H9 (cell line): ENCODE results near the gene RAB11FIP4. TPM values are rescaled to one million over a fixed set of nuclear protein-coding genes. Genes with fewer than 3 reads are reported as not detected.

Experiments used
- DNase-seq: peaks from one replicate; pipeline ENCODE4 v3.0.0-alpha.2; 2017
- H2AFZ ChIP-seq: one replicate; pipeline ENCODE4 v1.6.1; 2013; ENCODE audit warnings: mild to moderate bottlenecking, low read length, control low read depth, moderate library complexity
- H2AK5ac ChIP-seq: 2 replicates; pipeline ENCODE4 v1.6.1; 2013; ENCODE audit warnings: low read length, control low read depth, mixed read lengths; ENCODE audit not compliant: insufficient read length
- H2BK120ac ChIP-seq: one replicate; pipeline ENCODE4 v1.6.1; 2013; ENCODE audit warnings: low read depth, mild to moderate bottlenecking, low read length, control low read depth, inconsistent platforms; ENCODE audit not compliant: poor library complexity, severe bottlenecking
- H2BK12ac ChIP-seq: 2 replicates; pipeline ENCODE4 v1.6.1; 2013; ENCODE audit warnings: low read length, control low read depth, mixed read lengths, low read depth; ENCODE audit not compliant: insufficient read length
- H2BK15ac ChIP-seq: 2 replicates; pipeline ENCODE4 v1.6.1; 2013; ENCODE audit warnings: low read depth, low read length, control low read depth
- H2BK20ac ChIP-seq: one replicate; pipeline ENCODE4 v1.6.1; 2013; ENCODE audit warnings: low read depth, mild to moderate bottlenecking, low read length, control low read depth, inconsistent platforms; ENCODE audit not compliant: poor library complexity, severe bottlenecking
- H2BK5ac ChIP-seq: 2 replicates; pipeline ENCODE4 v1.6.1; 2013; ENCODE audit warnings: low read length, control low read depth, mixed read lengths; ENCODE audit not compliant: insufficient read length
- H3K14ac ChIP-seq: 2 replicates; pipeline ENCODE4 v1.6.1; 2013; ENCODE audit warnings: low read length, control low read depth; ENCODE audit not compliant: insufficient read depth
- H3K18ac ChIP-seq: 2 replicates; pipeline ENCODE4 v1.6.1; 2013; ENCODE audit warnings: low read depth, mild to moderate bottlenecking, mixed read lengths, low read length, control low read depth; ENCODE audit not compliant: insufficient read length
- H3K23ac ChIP-seq: 2 replicates; pipeline ENCODE4 v1.6.1; 2013; ENCODE audit warnings: low read length, control low read depth, mixed read lengths, low read depth; ENCODE audit not compliant: insufficient read length
- H3K23me2 ChIP-seq: 2 replicates; pipeline ENCODE4 v1.6.1; 2013; ENCODE audit warnings: low read depth, mild to moderate bottlenecking, mixed read lengths, low read length, control low read depth; ENCODE audit not compliant: insufficient read length, poor library complexity, severe bottlenecking
- H3K27ac ChIP-seq: 2 replicates; pipeline ENCODE4 v1.5.1; 2013; ENCODE audit warnings: low read length, control low read depth, mixed read lengths, low read depth; ENCODE audit not compliant: insufficient read length
- H3K27me3 ChIP-seq: 2 replicates; pipeline ENCODE4 v1.6.1; 2013; ENCODE audit warnings: low read length, control low read depth, inconsistent platforms; ENCODE audit not compliant: insufficient read depth
- H3K4ac ChIP-seq: 2 replicates; pipeline ENCODE4 v1.6.1; 2013; ENCODE audit warnings: low read depth, mild to moderate bottlenecking, control low read depth, inconsistent platforms, low read length, moderate library complexity
- H3K4me1 ChIP-seq: 2 replicates; pipeline ENCODE4 v1.6.1; 2013; ENCODE audit warnings: low read length, control low read depth, inconsistent platforms; ENCODE audit not compliant: insufficient read depth
- H3K4me2 ChIP-seq: 2 replicates; pipeline ENCODE4 v1.6.1; 2013; ENCODE audit warnings: low read length, control low read depth, mixed read lengths; ENCODE audit not compliant: insufficient read length, insufficient read depth
- H3K56ac ChIP-seq: 2 replicates; pipeline ENCODE4 v1.6.1; 2013; ENCODE audit warnings: low read depth, mild to moderate bottlenecking, mixed read lengths, low read length, control low read depth; ENCODE audit not compliant: insufficient read length
- H3K79me1 ChIP-seq: 2 replicates; pipeline ENCODE4 v1.6.1; 2013; ENCODE audit warnings: low read depth, mild to moderate bottlenecking, moderate library complexity, low read length, control low read depth, inconsistent platforms; ENCODE audit not compliant: insufficient read depth, poor library complexity, severe bottlenecking
- H3K79me2 ChIP-seq: 2 replicates; pipeline ENCODE4 v1.6.1; 2013; ENCODE audit warnings: low read length, control low read depth, inconsistent platforms; ENCODE audit not compliant: insufficient read depth
- H3K9ac ChIP-seq: 2 replicates; pipeline ENCODE4 v1.6.1; 2013; ENCODE audit warnings: low read length, control low read depth, mixed read lengths; ENCODE audit not compliant: insufficient read length; ENCODE audit errors: extremely low read depth
- H3K9me3 ChIP-seq: one replicate; pipeline ENCODE4 v1.6.1; 2013; ENCODE audit warnings: low read depth, low read length, inconsistent platforms; ENCODE audit not compliant: control insufficient read depth
- H3T11ph ChIP-seq: one replicate; pipeline ENCODE4 v1.6.1; 2013; ENCODE audit warnings: mild to moderate bottlenecking, low read length, control low read depth, inconsistent platforms
- H4K20me1 ChIP-seq: one replicate; pipeline ENCODE4 v1.6.1; 2013; ENCODE audit not compliant: control insufficient read depth, insufficient read length, insufficient read depth
- H4K5ac ChIP-seq: 2 replicates; pipeline ENCODE4 v1.6.1; 2013; ENCODE audit warnings: low read depth, mild to moderate bottlenecking, mixed read lengths, low read length, control low read depth; ENCODE audit not compliant: insufficient read length
- H4K8ac ChIP-seq: replicated peaks from 2 replicates; pipeline ENCODE4 v1.6.1; 2013; ENCODE audit warnings: low read length, control low read depth, mixed read lengths, low read depth; ENCODE audit not compliant: insufficient read length
- H4K91ac ChIP-seq: 2 replicates; pipeline ENCODE4 v1.6.1; 2013; ENCODE audit warnings: low read depth, mild to moderate bottlenecking, moderate library complexity, mixed read lengths, low read length, control low read depth; ENCODE audit not compliant: insufficient read length
- H3K27ac Mint-ChIP-seq, 3 experiments: 2 replicates in 2 of 3; 3 replicates in 1 of 3; pipeline ENCODE4 v1.8.0; 2020 to 2021; ENCODE audit warnings: mixed read lengths in 3 of 3, mild to moderate bottlenecking in 1 of 3, moderate library complexity in 1 of 3
- H3K27me3 Mint-ChIP-seq: 2 replicates; pipeline ENCODE4 v1.8.0; 2021; ENCODE audit warnings: low read depth, mild to moderate bottlenecking, moderate library complexity, mixed read lengths
- H3K36me3 Mint-ChIP-seq, 3 experiments: 2 replicates in 2 of 3; 3 replicates in 1 of 3; pipeline ENCODE4 v1.8.0; 2020 to 2021; ENCODE audit warnings: low read depth in 3 of 3, mixed read lengths in 3 of 3; ENCODE audit not compliant: insufficient read depth in 1 of 3
- H3K4me1 Mint-ChIP-seq, 2 experiments: 2 replicates each; pipeline ENCODE4 v1.8.0; 2020; ENCODE audit warnings: mixed read lengths in 2 of 2
- H3K4me3 Mint-ChIP-seq, 2 experiments: 2 replicates in 1 of 2; 3 replicates in 1 of 2; pipeline ENCODE4 v1.8.0; 2020 to 2021; ENCODE audit warnings: mild to moderate bottlenecking in 2 of 2, mixed read lengths in 2 of 2, moderate library complexity in 1 of 2
- H3K9me3 Mint-ChIP-seq, 2 experiments: 2 replicates in 1 of 2; 3 replicates in 1 of 2; pipeline ENCODE4 v1.8.0; 2020; ENCODE audit warnings: mild to moderate bottlenecking in 2 of 2, mixed read lengths in 2 of 2, moderate library complexity in 1 of 2
- CTCF ChIP-seq: fragments of 200-600 bp; sonication (generic); conservative IDR thresholded peaks from 3 replicates; pipeline ENCODE4 v1.8.0; 2021; ENCODE audit warnings: antibody characterized with exemption, mild to moderate bottlenecking
- WGBS: extraction: QIAGEN DNeasy Blood & Tissue Kit; methylation state at CpG from one replicate; pipeline ENCODE4 v1.1.7; 2013; ENCODE audit warnings: missing lambda C conversion rate, low lambda C conversion rate, mixed read lengths; ENCODE audit not compliant: insufficient read length; ENCODE audit errors: extremely low coverage; 5-methylcytosine and 5-hydroxymethylcytosine counted together
- total RNA-seq: library from RNA; stranded (reverse); gene quantifications from 2 replicates; pipeline ENCODE4 v1.2.1, GENCODE V29; 2021

The RAB11FIP4 gene
- total RNA-seq, 1 experiment from 2014 or later = 25.7 TPM

- DNase-seq = no peak
- H2BK15ac ChIP-seq = no peak overlapping the region
- no peak overlapping the region for H3K9ac ChIP-seq
- peaks cover 4% of the 10 kb centered on the region; the same call in 1 of the 2 replicates for H3K27me3 ChIP-seq
- no peak overlapping the region for H2BK5ac ChIP-seq
- H3K79me2 ChIP-seq = no peaks in the 10 kb centered on the region; the same call in 1 of the 2 replicates
- peaks cover 32% of the 10 kb centered on the region for H3K27me3 Mint-ChIP-seq
- H3K9me3 ChIP-seq = no peaks in the 10 kb centered on the region
- H4K5ac ChIP-seq = no peak overlapping the region
- no peak overlapping the region for H3K23ac ChIP-seq
- H3K4me3 Mint-ChIP-seq = no peak overlapping the region
- H3K9me3 Mint-ChIP-seq = no peaks in the 10 kb centered on the region
- H3K18ac ChIP-seq = no peak overlapping the region
- H2AK5ac ChIP-seq = no peak overlapping the region
- no peak overlapping the region for H2BK120ac ChIP-seq
- no peaks in the 10 kb centered on the region; a peak in 1 of 7 replicates for H3K36me3 Mint-ChIP-seq
- H4K20me1 ChIP-seq = no peaks in the 10 kb centered on the region
- peaks cover 3% of the 10 kb centered on the region for H3K23me2 ChIP-seq
- H3K14ac ChIP-seq = no peak overlapping the region; the same call in 1 of the 2 replicates
- H4K91ac ChIP-seq = no peak overlapping the region
- peaks cover 37 to 44% of the 10 kb centered on the region in 2 experiments for H3K4me1 Mint-ChIP-seq
- peaks cover 9% of the 10 kb centered on the region; the same call in 1 of the 2 replicates for H3K4me1 ChIP-seq
- no peaks in the 10 kb centered on the region for H3K79me1 ChIP-seq
- no peak overlapping the region for H2BK20ac ChIP-seq
- H3K27ac Mint-ChIP-seq = no peak overlapping the region
- no peak overlapping the region for H2AFZ ChIP-seq
- no peak for TF ChIP-seq CTCF
- no CpG with 5 or more reads among the region's 8 CpGs for WGBS
- no peak overlapping the region for H4K8ac ChIP-seq
- H3K27ac ChIP-seq = no peak overlapping the region
- no peak overlapping the region for H3K56ac ChIP-seq
- no peak overlapping the region for H2BK12ac ChIP-seq
- H3K4ac ChIP-seq = no peak overlapping the region
- H3K4me2 ChIP-seq = no peak overlapping the region
- H3T11ph ChIP-seq = no peak overlapping the region
These were observed 172.8 kb downstream of the RAB11FIP4 start for GRCh38 chr17:31564291-31564690.
